Caco-2 (cell line): ENCODE data around the gene RNF207. TPM values are rescaled to one million over a fixed set of nuclear protein-coding genes. Genes with fewer than 3 reads are reported as not detected.

ENCODE experiments used
- Bru-seq: library from RNA; stranded (reverse); fragments of 400-500 nt; gene quantifications from one replicate; lab custom pipeline; 2021; lab: Mats Ljungman, UMichigan
- BruChase-seq, 2 experiments: library from RNA; stranded (reverse); fragments of 400-500 nt; gene quantifications; one replicate each; lab custom pipeline; 2021; lab: Mats Ljungman, UMichigan
- BruUV-seq: library from RNA; stranded (reverse); fragments of 400-500 nt; replicated peaks from 2 replicates; lab custom pipeline; 2021; lab: Mats Ljungman, UMichigan
- CTCF ChIA-PET: fragments of 300-600 bp; sonication (Branson Sonifier 250); formaldehyde crosslinking; loops from one replicate; lab custom pipeline; 2022; ENCODE audit warnings: antibody characterized with exemption; lab: Charles Lee
- POLR2A ChIA-PET: fragments of 300-600 bp; sonication (Branson Sonifier 250); formaldehyde crosslinking; loops from one replicate; lab custom pipeline; 2022; ENCODE audit warnings: antibody characterized with exemption; lab: Charles Lee
- DNase-seq, 2 experiments: peaks; one replicate each; pipeline versions ENCODE4 v3.0.0 to v3.0.0-alpha.2; 2020 to 2022
- H3K27me3 ChIP-seq: replicated peaks from 2 replicates; pipeline ENCODE4 v1.6.0; 2011; ENCODE audit warnings: low read length; ENCODE audit not compliant: control insufficient read depth, insufficient read depth
- H3K36me3 ChIP-seq: 2 replicates; pipeline ENCODE4 v1.5.1; 2011; ENCODE audit warnings: low read length; ENCODE audit not compliant: control insufficient read depth, insufficient read depth
- H3K4me1 ChIP-seq: fragments of 250-450 bp; sonication (Bioruptor Pico); 2 replicates; pipeline ENCODE4 v1.5.1; 2020; ENCODE audit warnings: mild to moderate bottlenecking
- H3K4me3 ChIP-seq: 2 replicates; pipeline ENCODE4 v1.5.1; 2011; ENCODE audit warnings: low read depth, mild to moderate bottlenecking, control low read depth, low read length
- H3K9me3 ChIP-seq: fragments of 250-450 bp; sonication (Bioruptor Pico); 2 replicates; pipeline ENCODE4 v1.5.1; 2020; ENCODE audit warnings: mild to moderate bottlenecking, moderate library complexity
- H3K27ac Mint-ChIP-seq: one replicate; pipeline ENCODE4 v1.8.0; 2022; ENCODE audit warnings: mixed read lengths; ENCODE audit not compliant: unreplicated experiment
- H3K27me3 Mint-ChIP-seq: one replicate; pipeline ENCODE4 v1.8.0; 2022; ENCODE audit warnings: mixed read lengths; ENCODE audit not compliant: insufficient read depth, unreplicated experiment
- H3K36me3 Mint-ChIP-seq: one replicate; pipeline ENCODE4 v1.8.0; 2022; ENCODE audit warnings: mild to moderate bottlenecking, mixed read lengths; ENCODE audit not compliant: insufficient read depth, unreplicated experiment
- H3K4me1 Mint-ChIP-seq: one replicate; pipeline ENCODE4 v1.8.0; 2022; ENCODE audit warnings: low read depth, mixed read lengths; ENCODE audit not compliant: unreplicated experiment
- H3K4me3 Mint-ChIP-seq: one replicate; pipeline ENCODE4 v1.8.0; 2022; ENCODE audit warnings: mild to moderate bottlenecking, moderate library complexity, mixed read lengths; ENCODE audit not compliant: unreplicated experiment
- H3K9me3 Mint-ChIP-seq: one replicate; pipeline ENCODE4 v1.8.0; 2022; ENCODE audit warnings: mixed read lengths; ENCODE audit not compliant: unreplicated experiment
- CTCF ChIP-seq, 2 experiments: fragments of 200-600 bp in 1 of 2; IDR thresholded peaks; 1 replicate in 1 of 2; 2 replicates in 1 of 2; pipeline versions ENCODE4 v1.5.1 to v1.8.0; 2011 to 2022; ENCODE audit warnings: antibody characterized with exemption in 1 of 2, control low read depth in 1 of 2, inconsistent platforms in 1 of 2, low read depth in 1 of 2, low read length in 1 of 2, mild to moderate bottlenecking in 1 of 2, moderate library complexity in 1 of 2; ENCODE audit not compliant: insufficient read depth in 1 of 2, severe bottlenecking in 1 of 2, unreplicated experiment in 1 of 2
- intact Hi-C: fragments of 100-400 bp; cut with micrococcal nuclease; formaldehyde crosslinking; loops from one replicate; pipeline ENCODE4 v1.10.0; 2022; ENCODE audit not compliant: unreplicated experiment
- long read RNA-seq: library from polyadenylated mRNA; stranded (forward); transcript quantifications from one replicate; pipeline ENCODE4 v2.0.0, GENCODE V29; 2022
- total RNA-seq: library from RNA; stranded (reverse); gene quantifications from 2 replicates; pipeline ENCODE4 v1.2.3, GENCODE V29; 2022

Gene RNF207
- 26.1 and 27.4 TPM in 2 replicates for total RNA-seq
- Bru-seq, nascent RNA = percentile 61 among the genes with signal in this experiment
- percentile 69 among the genes with signal in this experiment for BruChase-seq, experiment 1, labeled RNA remaining after a 2-hour chase
- percentile 70 among the genes with signal in this experiment for BruChase-seq, experiment 2, labeled RNA remaining after a 6-hour chase
- long read RNA-seq, partial matches to known transcripts = 1 of 5 reads
- long read RNA-seq, other reads (novel, unspliced or antisense) = 4 of 5 reads

- no peaks in the 10 kb centered on the region for H3K36me3 ChIP-seq
- Mint-ChIP-seq H3K4me1 (no peaks in the 10 kb centered on the region), H3K9me3 (no peaks in the 10 kb centered on the region), H3K4me3 (peak within 1 kb of the TSS; percentile 84), H3K27ac (no peak within 1 kb of the TSS), H3K27me3 (no peaks in the 10 kb centered on the region), H3K36me3 (no peaks in the 10 kb centered on the region)
- no peaks in the 10 kb centered on the region for H3K27me3 ChIP-seq
- no peaks in the 10 kb centered on the region; the same call in 1 of the 2 replicates for H3K4me1 ChIP-seq
- peak within 1 kb of the TSS; percentile 91 for H3K4me3 ChIP-seq
- ChIA-PET CTCF (interaction anchor here (0.7 to 1.0 kb wide), 5 partner anchors 29 to 156 kb away, joined by 3 to 9 read pairs (median 5); no protein-coding TSS in a partner anchor), POLR2A (interaction anchor here (0.7 to 1.3 kb wide), 2 partner anchors 29 to 38 kb away, joined by 3 to 6 read pairs; partner anchors contain the start of gene ICMT)
- no peaks in the 10 kb centered on the region for H3K9me3 ChIP-seq
- intact Hi-C loops = no loop called here
- no TSS peak for BruUV-seq
- no peak for TF ChIP-seq CTCF (IDR thresholded peaks at IDR 0.05; ENCODE audit: insufficient read depth in 1 of 2, low read depth in 1 of 2, low read length in 1 of 2, severe bottlenecking in 1 of 2, unreplicated experiment in 1 of 2)
- peak; percentile 86 to 88 for DNase-seq
These were observed at the start of gene RNF207 for GRCh38 chr1:6205849-6206519. Gene RNF207, plus strand, starts transcription at chr1:6206119. Its CDS starts 417 bp downstream, at chr1:6206536.

GRCh38 chr1:6157132-6157527 lies 48.8 kb upstream of the RNF207 start:
- Histone ChIP-seq H3K9me3 (no peaks in the 10 kb centered on the region), H3K4me3 (no peak overlapping the region), H3K27me3 (no peaks in the 10 kb centered on the region), H3K36me3 (no peaks in the 10 kb centered on the region), H3K4me1 (peaks cover 19% of the 10 kb centered on the region)
- H3K36me3 Mint-ChIP-seq = peaks cover 6% of the 10 kb centered on the region
- intact Hi-C loops = no loop called here
- no peak for TF ChIP-seq CTCF (IDR thresholded peaks at IDR 0.05; ENCODE audit: insufficient read depth in 1 of 2, low read depth in 1 of 2, low read length in 1 of 2, severe bottlenecking in 1 of 2, unreplicated experiment in 1 of 2)
- peaks cover 14% of the 10 kb centered on the region for H3K4me1 Mint-ChIP-seq
- H3K4me3 Mint-ChIP-seq = peak overlapping the region; percentile 56
- H3K27me3 Mint-ChIP-seq = no peaks in the 10 kb centered on the region
- CTCF ChIA-PET = interaction anchor here (0.7 to 1.4 kb wide), 2 partner anchors 43 to 88 kb away, joined by 3 to 4 read pairs; no protein-coding TSS in a partner anchor
- POLR2A ChIA-PET = no interaction called here
- H3K9me3 Mint-ChIP-seq = no peaks in the 10 kb centered on the region
- no TSS peak for BruUV-seq
- peak overlapping the region; percentile 85 for H3K27ac Mint-ChIP-seq
- no peak for DNase-seq

- Mint-ChIP-seq H3K4me3 (peak overlapping the region; percentile 56), H3K36me3 (peaks cover 6% of the 10 kb centered on the region), H3K27ac (peak overlapping the region; percentile 85), H3K4me1 (peaks cover 14% of the 10 kb centered on the region), H3K9me3 (no peaks in the 10 kb centered on the region), H3K27me3 (no peaks in the 10 kb centered on the region)
- intact Hi-C loops = no loop called here
- DNase-seq = peak; percentile 65 to 68
- Histone ChIP-seq H3K4me3 (no peak overlapping the region), H3K27me3 (no peaks in the 10 kb centered on the region), H3K9me3 (no peaks in the 10 kb centered on the region), H3K36me3 (no peaks in the 10 kb centered on the region), H3K4me1 (peaks cover 19% of the 10 kb centered on the region)
- CTCF ChIA-PET = interaction anchor here (0.6 to 1.4 kb wide), 3 partner anchors 37 to 87 kb away, joined by 3 to 4 read pairs (median 4); no protein-coding TSS in a partner anchor
- POLR2A ChIA-PET = no interaction called here
- no peak for TF ChIP-seq CTCF (IDR thresholded peaks at IDR 0.05; ENCODE audit: insufficient read depth in 1 of 2, low read depth in 1 of 2, low read length in 1 of 2, severe bottlenecking in 1 of 2, unreplicated experiment in 1 of 2)
- BruUV-seq = no TSS peak
These were observed 48.3 kb upstream of the RNF207 start for GRCh38 chr1:6157528-6158174.
